Spinal cord (tissue), 10 donors: ENCODE data around the gene MUS81. TPM values are rescaled to one million over a fixed set of nuclear protein-coding genes. Genes with fewer than 3 reads are reported as not detected.

Source experiments
- DNase-seq, 6 donors: peaks; one replicate each; pipeline versions ENCODE4 v3.0.0 to v3.0.0-alpha.2; 2013 to 2015; ENCODE audit warnings: low spot score in 6 of 6, low read depth in 4 of 6
- H3K27ac ChIP-seq: one replicate; pipeline ENCODE4 v1.5.1; 2013; ENCODE audit warnings: low read depth, low read length, control low read depth
- H3K27me3 ChIP-seq: one replicate; pipeline ENCODE4 v1.6.1; 2013; ENCODE audit warnings: low read length; ENCODE audit not compliant: control insufficient read depth, insufficient read depth
- H3K36me3 ChIP-seq: one replicate; pipeline ENCODE4 v1.6.1; 2013; ENCODE audit warnings: low read length; ENCODE audit not compliant: control insufficient read depth, insufficient read depth
- H3K4me1 ChIP-seq: one replicate; pipeline ENCODE4 v1.6.1; 2013; ENCODE audit warnings: low read length; ENCODE audit not compliant: control insufficient read depth, insufficient read depth
- H3K4me3 ChIP-seq: one replicate; pipeline ENCODE4 v1.5.1; 2013; ENCODE audit warnings: low read depth, low read length, control low read depth
- H3K9me3 ChIP-seq: one replicate; pipeline ENCODE4 v1.6.1; 2013; ENCODE audit warnings: low read length; ENCODE audit not compliant: control insufficient read depth, insufficient read depth
- WGBS: methylation state at CpG from one replicate; pipeline ENCODE4 v1.1.5; 2013; ENCODE audit warnings: missing lambda C conversion rate; ENCODE audit not compliant: insufficient coverage; 5-methylcytosine and 5-hydroxymethylcytosine counted together
- polyA plus RNA-seq, 2 donors: library from polyadenylated mRNA; unstranded; fragments of 120-200 nt; gene quantifications; one replicate each; pipeline ENCODE4 v1.2.1, GENCODE V29; 2013; ENCODE audit not compliant: insufficient read length in 2 of 2
- total RNA-seq, 2 donors: library from RNA; depleted of rRNA in 1 of 2; stranded (reverse); fragments of 120-200 nt in 1 of 2; fragments of >200 nt in 1 of 2; gene quantifications; one replicate each; pipeline versions ENCODE4 v1.2.3 to v1.2.4, GENCODE V29; 2013 to 2014
- donor health status: healthy.

The MUS81 gene
- total and polyA plus RNA-seq, 4 donors: 24.9 to 62.0 (median 53.6) TPM

GRCh38 chr11:65872586-65873317, 12.5 kb downstream of the MUS81 start, which contains the start of gene EFEMP2:
TSS of gene EFEMP2 (minus strand) at chr11:65872800. CDS start at chr11:65872354, 446 bp downstream.
- peak in 2 of 6 donors; percentile 51 to 75 for DNase-seq
- H3K27me3 ChIP-seq: no peaks in the 10 kb centered on the region
- WGBS: under 1% methylated on average over 69 of the region's 69 CpGs
- H3K4me3 ChIP-seq: peak within 1 kb of the TSS; percentile 51
- H3K27ac ChIP-seq: peak within 1 kb of the TSS; percentile 89
- peaks cover 39% of the 10 kb centered on the region for H3K4me1 ChIP-seq
- H3K9me3 ChIP-seq: no peaks in the 10 kb centered on the region
- H3K36me3 ChIP-seq: peaks cover 31% of the 10 kb centered on the region

- peak overlapping the region; percentile 51 for H3K4me3 ChIP-seq
- WGBS: under 1% methylated on average over 44 of the region's 54 CpGs
- H3K36me3 ChIP-seq: peaks cover 24% of the 10 kb centered on the region
- H3K9me3 ChIP-seq: no peaks in the 10 kb centered on the region
- peak overlapping the region; percentile 89 for H3K27ac ChIP-seq
- DNase-seq: peak; percentile 63 to 96 (median 77)
- H3K4me1 ChIP-seq: peaks cover 35% of the 10 kb centered on the region
- H3K27me3 ChIP-seq: no peaks in the 10 kb centered on the region
Measured at GRCh38 chr11:65873318-65874156, 13.3 kb downstream of the MUS81 start.

GRCh38 chr11:65879617-65880016, 19.4 kb downstream of the MUS81 start, which contains the start of gene CTSW:
TSS of gene CTSW (plus strand) at chr11:65879837. CDS start at chr11:65879855, 18 bp downstream.
- H3K36me3 ChIP-seq: peaks cover 38% of the 10 kb centered on the region

GRCh38 chr11:65880027-65880426, 19.8 kb downstream of the MUS81 start:
- H3K9me3 ChIP-seq: no peaks in the 10 kb centered on the region
- peaks cover 43% of the 10 kb centered on the region for H3K36me3 ChIP-seq
- DNase-seq: no peak

More at GRCh38 chr11:65879617-65880016, 19.4 kb downstream of the MUS81 start, which contains the start of gene CTSW:
- no peaks in the 10 kb centered on the region for H3K9me3 ChIP-seq
- no peak within 1 kb of the TSS for H3K4me3 ChIP-seq
- no peak for DNase-seq
- H3K27ac ChIP-seq: no peak within 1 kb of the TSS
- no peaks in the 10 kb centered on the region for H3K27me3 ChIP-seq
- 57% methylated on average over 6 of the region's 7 CpGs for WGBS
- peaks cover 6% of the 10 kb centered on the region for H3K4me1 ChIP-seq

GRCh38 chr11:65880844-65881421, 20.7 kb downstream of the MUS81 start:
- WGBS: 85% methylated on average over 7 of the region's 7 CpGs
- Histone ChIP-seq H3K27ac (no peak overlapping the region), H3K9me3 (no peaks in the 10 kb centered on the region), H3K36me3 (peaks cover 52% of the 10 kb centered on the region), H3K4me1 (peaks cover 11% of the 10 kb centered on the region), H3K27me3 (no peaks in the 10 kb centered on the region), H3K4me3 (no peak overlapping the region)
- no peak for DNase-seq

More at GRCh38 chr11:65880027-65880426, 19.8 kb downstream of the MUS81 start:
- Histone ChIP-seq H3K27ac (no peak overlapping the region), H3K27me3 (no peaks in the 10 kb centered on the region), H3K4me1 (peaks cover 10% of the 10 kb centered on the region), H3K4me3 (no peak overlapping the region)
- WGBS: 77% methylated on average over 6 of the region's 7 CpGs

- H3K36me3 ChIP-seq: peaks cover 65% of the 10 kb centered on the region
- H3K27ac ChIP-seq: no peak overlapping the region
- H3K9me3 ChIP-seq: no peaks in the 10 kb centered on the region
- no peaks in the 10 kb centered on the region for H3K27me3 ChIP-seq
- 95% methylated on average over 26 of the region's 30 CpGs for WGBS
- peaks cover 18% of the 10 kb centered on the region for H3K4me1 ChIP-seq
- no peak overlapping the region for H3K4me3 ChIP-seq
- no peak for DNase-seq
Measured at GRCh38 chr11:65882120-65883057, 22.2 kb downstream of the MUS81 start.

- no peak for DNase-seq
- peaks cover 25% of the 10 kb centered on the region for H3K4me1 ChIP-seq
- WGBS: 95% methylated on average over 8 of the region's 13 CpGs
- H3K36me3 ChIP-seq: peaks cover 65% of the 10 kb centered on the region
- H3K4me3 ChIP-seq: no peak overlapping the region
- H3K27me3 ChIP-seq: no peaks in the 10 kb centered on the region
- H3K27ac ChIP-seq: no peak overlapping the region
- H3K9me3 ChIP-seq: no peaks in the 10 kb centered on the region
Measured at GRCh38 chr11:65883058-65883761, 23.0 kb downstream of the MUS81 start.

- no peaks in the 10 kb centered on the region for H3K9me3 ChIP-seq
- no peak overlapping the region for H3K4me3 ChIP-seq
- no peak overlapping the region for H3K27ac ChIP-seq
- peaks cover 31% of the 10 kb centered on the region for H3K4me1 ChIP-seq
- DNase-seq: no peak
- 85% methylated on average over 26 of the region's 28 CpGs for WGBS
- H3K27me3 ChIP-seq: no peaks in the 10 kb centered on the region
- peaks cover 65% of the 10 kb centered on the region for H3K36me3 ChIP-seq
Measured at GRCh38 chr11:65883786-65884715, 23.8 kb downstream of the MUS81 start.
